ENCODE measurements around the gene TSPAN2.
"Not testable (repeated sequence)": the region's sequence is repeated elsewhere in the genome, so short reads cannot be mapped to it uniquely, and the experiment has no call there.

Gene TSPAN2

DNA sequence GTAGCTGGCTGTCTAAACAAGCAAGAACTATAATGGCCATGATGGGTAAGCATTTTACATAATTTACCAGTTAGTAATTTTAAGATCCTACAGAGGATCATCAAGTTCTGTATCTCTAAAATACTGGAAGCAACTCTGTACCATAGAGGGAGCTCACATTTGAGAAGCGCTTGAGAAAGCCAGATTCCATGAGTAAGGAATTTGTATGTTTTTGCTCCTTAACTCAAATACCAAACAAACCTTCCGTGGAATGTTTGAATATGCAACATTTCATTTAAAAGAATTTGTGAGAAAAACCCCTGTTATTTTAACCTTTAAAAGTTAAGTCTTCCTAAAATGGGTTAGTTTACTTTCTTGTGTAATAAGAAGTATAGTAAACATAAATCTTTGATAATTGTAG is 57.7 kb downstream of the TSPAN2 start:
- DNase-seq, result no peak

DNA sequence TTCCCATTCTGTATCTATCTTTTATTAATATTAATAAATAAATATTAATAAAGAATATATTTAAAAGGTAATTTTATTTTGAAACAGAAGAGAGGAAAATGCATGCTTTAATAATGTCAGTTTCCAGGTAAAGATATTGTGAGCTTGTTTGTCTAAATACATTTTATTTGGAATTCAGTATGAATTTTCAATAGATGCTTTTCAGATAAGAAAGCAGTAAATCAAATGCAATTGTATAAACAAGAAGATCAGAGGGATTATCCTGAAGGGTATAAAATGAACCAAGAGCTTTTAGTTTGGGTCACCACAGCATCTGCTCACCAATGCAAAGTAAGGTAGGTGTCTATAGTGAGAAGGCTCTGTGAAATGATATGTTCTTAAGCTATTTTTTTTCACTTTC is 59.8 kb downstream of the TSPAN2 start, which contains the start of gene TSHB:
TSHB (plus strand) TSS at position 301 of the 400 bp plus-strand sequence. CDS start 3,537 bp downstream, outside the sequence.
- no peak for DNase-seq

DNA sequence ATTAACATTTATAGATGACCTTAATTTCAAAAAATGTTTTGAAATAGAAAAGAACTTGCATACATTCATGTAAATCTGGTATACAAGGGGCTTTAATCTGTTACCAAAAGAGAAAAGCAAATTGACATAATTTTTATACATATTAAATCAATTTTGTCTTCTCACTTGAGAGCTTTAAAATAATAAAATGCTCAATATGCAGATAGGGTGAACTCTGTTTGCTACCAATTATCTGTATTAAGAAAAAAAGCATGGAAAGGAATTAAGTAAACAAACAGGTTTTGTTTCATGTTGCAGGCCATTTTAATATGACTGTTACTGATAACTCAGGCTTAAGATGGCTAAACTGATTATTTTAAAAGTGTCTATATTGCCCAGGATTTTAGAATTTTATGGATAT is 65.7 kb downstream of the TSPAN2 start:
- no peak for DNase-seq

DNA sequence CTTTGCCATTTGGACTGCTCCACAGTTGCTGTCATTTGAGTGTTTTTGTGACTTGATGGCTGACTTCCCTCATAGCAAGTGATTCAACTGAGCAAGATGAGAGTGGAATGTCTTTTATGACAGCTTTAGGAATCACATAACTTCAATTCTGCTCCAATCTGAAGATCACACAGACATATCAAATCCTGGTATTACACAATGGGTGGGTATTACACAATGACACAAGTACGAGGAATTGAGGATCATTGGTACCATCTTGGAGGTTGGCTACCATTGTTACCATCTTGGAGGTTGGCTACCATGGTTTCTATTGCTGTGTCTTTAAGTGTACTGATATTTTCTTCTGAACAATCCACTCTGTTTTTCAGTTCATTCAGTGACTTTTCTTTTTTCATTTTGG is 68.2 kb downstream of the TSPAN2 start:
- DNase-seq, result no peak

DNA sequence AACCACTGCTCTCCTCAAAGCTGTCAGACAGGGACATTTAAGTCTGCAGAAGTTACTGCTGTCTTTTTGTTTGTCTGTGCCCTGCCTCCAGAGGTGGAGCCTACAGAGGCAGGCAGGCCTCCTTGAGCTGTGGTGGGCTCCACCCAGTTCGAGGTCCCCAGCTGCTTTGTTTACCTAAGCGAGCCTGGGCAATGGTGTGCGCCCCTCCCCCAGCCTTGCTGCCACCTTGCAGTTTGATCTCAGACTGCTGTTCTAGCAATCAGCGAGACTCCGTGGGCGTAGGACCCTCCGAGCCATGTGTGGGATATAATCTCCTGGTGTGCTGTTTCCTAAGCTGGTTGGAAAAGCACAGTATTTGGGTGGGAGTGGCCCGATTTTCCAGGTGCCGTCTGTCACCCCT is 69.8 kb downstream of the TSPAN2 start:
- DNase-seq, result not testable (repeated sequence)

DNA sequence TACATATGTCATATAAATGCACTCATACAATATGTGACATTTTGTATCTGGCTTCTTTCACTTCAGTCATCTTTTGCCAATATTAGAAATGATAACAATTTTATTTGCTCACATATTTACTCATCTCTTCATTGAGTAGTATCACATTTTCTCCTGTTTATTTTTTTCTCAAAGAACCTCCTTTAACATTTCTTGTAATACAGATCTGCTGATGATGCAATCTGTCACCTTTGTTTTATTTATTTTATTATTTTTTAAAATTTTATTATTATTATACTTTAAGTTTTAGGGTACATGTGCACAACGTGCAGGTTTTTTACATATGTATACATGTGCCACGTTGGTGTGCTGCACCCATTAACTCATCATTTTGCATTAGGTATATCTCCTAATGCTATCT is 75.5 kb downstream of the TSPAN2 start:
- no peak for DNase-seq

DNA sequence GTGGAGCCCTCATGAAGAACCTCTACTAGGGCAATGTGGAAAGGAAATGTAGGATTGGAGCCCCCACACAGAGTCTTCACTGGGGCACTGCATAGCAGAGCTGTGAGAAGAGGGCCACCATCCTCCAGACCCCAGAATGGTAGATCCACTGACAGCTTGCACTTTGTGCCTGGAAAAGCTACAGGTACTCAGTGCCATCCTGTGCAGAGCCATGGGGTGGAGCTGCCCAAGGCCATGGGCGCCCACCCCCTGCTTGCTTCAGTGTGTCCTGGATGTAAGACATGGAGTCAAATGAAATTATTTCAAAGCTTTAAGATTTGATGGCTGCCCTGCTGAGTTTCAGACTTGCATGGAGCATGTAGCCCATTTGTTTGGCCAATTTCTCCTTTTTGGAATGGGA is 76.9 kb downstream of the TSPAN2 start:
- DNase-seq, result no peak

DNA sequence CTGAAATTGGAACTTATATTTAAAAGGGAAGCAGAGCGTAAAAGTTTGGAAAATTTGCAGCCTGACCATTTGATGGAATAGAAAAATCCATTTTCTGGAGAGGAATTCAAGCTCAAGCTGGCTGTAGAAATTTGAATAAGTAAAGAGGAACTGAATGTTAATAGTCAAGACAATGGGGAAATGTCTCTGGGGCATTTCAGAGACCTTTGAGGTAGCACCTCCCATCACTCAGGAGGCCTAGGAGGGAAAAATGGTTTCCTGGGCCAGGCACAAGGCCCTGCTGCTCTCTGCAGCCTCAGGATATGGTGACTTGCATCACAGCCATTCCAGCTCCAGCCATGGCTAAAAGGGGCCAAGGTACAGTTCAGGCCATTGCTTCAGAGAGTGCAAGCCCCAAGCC is 77.3 kb downstream of the TSPAN2 start:
- DNase-seq, result no peak

DNA sequence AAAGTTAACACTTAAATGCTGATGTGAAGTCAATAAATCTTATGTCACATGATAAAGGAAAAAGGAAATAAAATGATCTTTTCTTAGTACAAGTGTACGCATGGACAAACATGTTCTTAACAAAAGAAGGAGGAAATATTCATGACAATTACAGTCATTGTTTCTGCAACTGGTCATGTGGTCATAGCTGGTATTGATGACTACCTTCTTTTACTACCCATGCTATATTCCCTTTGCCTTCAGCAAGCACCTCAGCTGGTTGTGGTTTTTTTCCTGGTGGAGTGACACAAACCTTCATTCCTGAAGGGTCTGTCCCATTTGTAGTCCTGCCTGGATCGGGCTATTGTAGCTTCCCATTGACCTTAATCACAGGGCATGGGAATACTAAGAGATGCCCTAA is 83.1 kb downstream of the TSPAN2 start:
- no peak for DNase-seq

Measured in central memory CD4-positive, alpha-beta T cell (primary cell).